Measurements from ENCODE around the gene EMC7.

Gene EMC7

GRCh38 chr15:34049112-34049511 lies 52.5 kb downstream of the EMC7 start:
- no peaks in the 10 kb centered on the region for H3K27me3 ChIP-seq (ENCODE audit: insufficient read depth, low read length)
- H3K27ac ChIP-seq (ENCODE audit: low read length), result no peak overlapping the region
- H3K36me3 ChIP-seq (ENCODE audit: insufficient read depth, low read depth, low read length), result no peaks in the 10 kb centered on the region
- no peak overlapping the region for H3K4me3 ChIP-seq (ENCODE audit: low read length)
- H3K9me3 ChIP-seq (ENCODE audit: insufficient read depth, low read depth, low read length), result no peaks in the 10 kb centered on the region; the same call in 1 of the 2 replicates
- no peak overlapping the region for H3K9ac ChIP-seq (ENCODE audit: low read depth, low read length)
- no peaks in the 10 kb centered on the region for H3K4me1 ChIP-seq (ENCODE audit: insufficient read depth, low read length)

- Histone ChIP-seq H3K4me1 (ENCODE audit: insufficient read depth, low read length) (no peaks in the 10 kb centered on the region), H3K4me3 (ENCODE audit: low read length) (no peak overlapping the region), H3K36me3 (ENCODE audit: insufficient read depth, low read depth, low read length) (no peaks in the 10 kb centered on the region), H3K27me3 (ENCODE audit: insufficient read depth, low read length) (no peaks in the 10 kb centered on the region), H3K9ac (ENCODE audit: low read depth, low read length) (no peak overlapping the region), H3K9me3 (ENCODE audit: insufficient read depth, low read depth, low read length) (no peaks in the 10 kb centered on the region; the same call in 1 of the 2 replicates), H3K27ac (ENCODE audit: low read length) (no peak overlapping the region)
Measured at GRCh38 chr15:34047893-34048775, 53.5 kb downstream of the EMC7 start.

GRCh38 chr15:34046471-34047145 lies 55.1 kb downstream of the EMC7 start:
- Histone ChIP-seq H3K36me3 (ENCODE audit: insufficient read depth, low read depth, low read length) (no peaks in the 10 kb centered on the region), H3K4me1 (ENCODE audit: insufficient read depth, low read length) (no peaks in the 10 kb centered on the region), H3K9ac (ENCODE audit: low read depth, low read length) (no peak overlapping the region), H3K4me3 (ENCODE audit: low read length) (no peak overlapping the region), H3K9me3 (ENCODE audit: insufficient read depth, low read depth, low read length) (no peaks in the 10 kb centered on the region; the same call in 1 of the 2 replicates), H3K27me3 (ENCODE audit: insufficient read depth, low read length) (peaks cover 5% of the 10 kb centered on the region; the same call in 1 of the 2 replicates), H3K27ac (ENCODE audit: low read length) (no peak overlapping the region)

- H3K27me3 ChIP-seq (ENCODE audit: insufficient read depth, low read length), result peaks cover 30% of the 10 kb centered on the region
- no peak overlapping the region for H3K9ac ChIP-seq (ENCODE audit: low read depth, low read length)
- H3K4me3 ChIP-seq (ENCODE audit: low read length), result no peak overlapping the region
- H3K9me3 ChIP-seq (ENCODE audit: insufficient read depth, low read depth, low read length), result no peaks in the 10 kb centered on the region
- peaks cover 6% of the 10 kb centered on the region for H3K4me1 ChIP-seq (ENCODE audit: insufficient read depth, low read length)
- H3K27ac ChIP-seq (ENCODE audit: low read length), result no peak overlapping the region
- no peaks in the 10 kb centered on the region for H3K36me3 ChIP-seq (ENCODE audit: insufficient read depth, low read depth, low read length)
Measured at GRCh38 chr15:34043813-34044212, 57.8 kb downstream of the EMC7 start.

GRCh38 chr15:34043391-34043790 lies 58.3 kb downstream of the EMC7 start:
- H3K9me3 ChIP-seq (ENCODE audit: insufficient read depth, low read depth, low read length), result no peaks in the 10 kb centered on the region

GRCh38 chr15:34039790-34040113 lies 61.9 kb downstream of the EMC7 start:
- no peaks in the 10 kb centered on the region for H3K9me3 ChIP-seq (ENCODE audit: insufficient read depth, low read depth, low read length)
- H3K4me1 ChIP-seq (ENCODE audit: insufficient read depth, low read length), result peaks cover 6% of the 10 kb centered on the region
- H3K27me3 ChIP-seq (ENCODE audit: insufficient read depth, low read length), result peaks cover 30% of the 10 kb centered on the region
- H3K9ac ChIP-seq (ENCODE audit: low read depth, low read length), result peak overlapping the region; percentile 79; the same call in 1 of the 2 replicates
- H3K36me3 ChIP-seq (ENCODE audit: insufficient read depth, low read depth, low read length), result no peaks in the 10 kb centered on the region
- H3K4me3 ChIP-seq (ENCODE audit: low read length), result peak overlapping the region; percentile 93
- H3K27ac ChIP-seq (ENCODE audit: low read length), result no peak overlapping the region

More at GRCh38 chr15:34043391-34043790, 58.3 kb downstream of the EMC7 start:
- Histone ChIP-seq H3K4me3 (ENCODE audit: low read length) (no peak overlapping the region), H3K9ac (ENCODE audit: low read depth, low read length) (no peak overlapping the region), H3K4me1 (ENCODE audit: insufficient read depth, low read length) (peaks cover 6% of the 10 kb centered on the region), H3K36me3 (ENCODE audit: insufficient read depth, low read depth, low read length) (no peaks in the 10 kb centered on the region), H3K27ac (ENCODE audit: low read length) (no peak overlapping the region), H3K27me3 (ENCODE audit: insufficient read depth, low read length) (peaks cover 30% of the 10 kb centered on the region)

- peak within 1 kb of the TSS; percentile 93 for H3K4me3 ChIP-seq (ENCODE audit: low read length)
- H3K27me3 ChIP-seq (ENCODE audit: insufficient read depth, low read length), result peaks cover 30% of the 10 kb centered on the region
- H3K27ac ChIP-seq (ENCODE audit: low read length), result no peak within 1 kb of the TSS
- H3K9ac ChIP-seq (ENCODE audit: low read depth, low read length), result peak within 1 kb of the TSS; percentile 94
- H3K9me3 ChIP-seq (ENCODE audit: insufficient read depth, low read depth, low read length), result no peaks in the 10 kb centered on the region
- peaks cover 6% of the 10 kb centered on the region for H3K4me1 ChIP-seq (ENCODE audit: insufficient read depth, low read length)
- H3K36me3 ChIP-seq (ENCODE audit: insufficient read depth, low read depth, low read length), result no peaks in the 10 kb centered on the region
Measured at GRCh38 chr15:34038871-34039789, 62.5 kb downstream of the EMC7 start, which contains the start of gene AVEN. Gene AVEN (minus strand): TSS chr15:34039204. CDS start chr15:34039046, 158 bp downstream.

GRCh38 chr15:34038023-34038870 lies 63.4 kb downstream of the EMC7 start:
- Histone ChIP-seq H3K9me3 (ENCODE audit: insufficient read depth, low read depth, low read length) (no peaks in the 10 kb centered on the region), H3K27ac (ENCODE audit: low read length) (no peak overlapping the region)

More at GRCh38 chr15:34038023-34038870, 63.4 kb downstream of the EMC7 start:
- Histone ChIP-seq H3K4me1 (ENCODE audit: insufficient read depth, low read length) (peaks cover 6% of the 10 kb centered on the region), H3K27me3 (ENCODE audit: insufficient read depth, low read length) (peaks cover 30% of the 10 kb centered on the region), H3K36me3 (ENCODE audit: insufficient read depth, low read depth, low read length) (no peaks in the 10 kb centered on the region), H3K4me3 (ENCODE audit: low read length) (peak overlapping the region; percentile 93), H3K9ac (ENCODE audit: low read depth, low read length) (peak overlapping the region; percentile 94)

All from iPS-20b (cell line).